ENCODE results near the gene ECE1. TPM values are rescaled to one million over a fixed set of nuclear protein-coding genes. Genes with fewer than 3 reads are reported as not detected.
"Not testable (repeated sequence)": the region's sequence is repeated elsewhere in the genome, so short reads cannot be mapped to it uniquely, and the experiment has no call there.

The ECE1 gene
- total and polyA plus RNA-seq, 10 of the 15 experiments (the other 5 are each of a cell fraction or from before 2014, with no cell fraction given), result 0.97 to 81.0 (median 37.0) TPM

DNA sequence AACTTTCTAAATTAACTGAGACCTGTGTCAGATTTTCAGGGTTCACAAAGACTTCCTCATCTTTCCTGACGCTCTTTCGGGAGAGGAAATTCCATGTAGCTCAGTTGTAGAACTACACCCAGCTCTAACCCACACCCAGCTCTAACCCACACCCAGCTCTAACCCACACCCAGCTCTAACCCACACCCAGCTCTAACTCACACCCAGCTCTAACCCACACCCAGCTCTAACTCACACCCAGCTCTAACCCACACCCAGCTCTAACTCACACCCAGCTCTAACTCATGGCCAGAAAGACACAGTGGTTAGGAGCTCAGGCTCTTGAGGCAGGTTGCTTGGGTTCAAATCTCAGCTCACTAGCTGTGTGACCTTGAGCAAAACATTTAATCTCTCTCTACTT is 99.5 kb downstream of the ECE1 start:
- POLR2A ChIA-PET, result interaction anchor here (0.7 kb wide), 1 partner anchor 69 kb away, joined by 8 read pairs; no protein-coding TSS in a partner anchor
- DNase-seq (ENCODE audit: low read depth, low spot score); H3K4me2 ChIP-seq (ENCODE audit: control insufficient read depth, insufficient read depth); H3K9ac ChIP-seq (ENCODE audit: control insufficient read depth, insufficient read depth, low read length); H3K4me3 ChIP-seq; H3K27ac ChIP-seq (ENCODE audit: control insufficient read depth, insufficient read depth); BruUV-seq (replicated peaks); H3K79me2 ChIP-seq (ENCODE audit: control insufficient read depth, insufficient read depth, low read length); H2AFZ ChIP-seq (ENCODE audit: control insufficient read depth, low read depth, low read length); FAIRE-seq; H3K4me1 ChIP-seq (ENCODE audit: control insufficient read depth, insufficient read depth, low read length); H3K27me3 ChIP-seq (replicated peaks in 1 of 2; ENCODE audit: control insufficient read depth in 2 of 2, insufficient read depth in 2 of 2, low read length in 1 of 2); H4K20me1 ChIP-seq (ENCODE audit: control insufficient read depth, insufficient read depth); H3K9me3 ChIP-seq (replicated peaks; ENCODE audit: control insufficient read depth, insufficient read depth, low read length); ATAC-seq; intact Hi-C loops (cut with micrococcal nuclease; ENCODE audit: unreplicated experiment); H3K36me3 ChIP-seq (ENCODE audit: control insufficient read depth in 2 of 2, insufficient read depth in 2 of 2, low read length in 1 of 2): not testable (repeated sequence)
- WGBS (ENCODE audit: insufficient coverage, insufficient replicate concordance, low lambda C conversion rate, missing lambda C conversion rate), result 71% methylated on average over 2 of the region's 2 CpGs
- SMC1A ChIA-PET (ENCODE audit: uncharacterized antibody, unreplicated experiment), result interaction anchor here (0.9 to 2.1 kb wide), 4 partner anchors 9 to 204 kb away, joined by 3 to 4 read pairs (median 3); no protein-coding TSS in a partner anchor
- CTCF ChIA-PET, result interaction anchor here (1.2 to 9.9 kb wide), 2 partner anchors 209 to 495 kb away, joined by 4 to 120 read pairs; no protein-coding TSS in a partner anchor
- in situ Hi-C loops (cut with MboI), result loop anchor here (5.0 to 10.0 kb wide), 2 partner anchors 206 to 493 kb away; no protein-coding TSS in a partner anchor
- RAD21 ChIA-PET (ENCODE audit: unreplicated experiment), result interaction anchor here (0.6 to 1.0 kb wide), 7 partner anchors 9 to 619 kb away, joined by 3 to 6 read pairs (median 3); no protein-coding TSS in a partner anchor

DNA sequence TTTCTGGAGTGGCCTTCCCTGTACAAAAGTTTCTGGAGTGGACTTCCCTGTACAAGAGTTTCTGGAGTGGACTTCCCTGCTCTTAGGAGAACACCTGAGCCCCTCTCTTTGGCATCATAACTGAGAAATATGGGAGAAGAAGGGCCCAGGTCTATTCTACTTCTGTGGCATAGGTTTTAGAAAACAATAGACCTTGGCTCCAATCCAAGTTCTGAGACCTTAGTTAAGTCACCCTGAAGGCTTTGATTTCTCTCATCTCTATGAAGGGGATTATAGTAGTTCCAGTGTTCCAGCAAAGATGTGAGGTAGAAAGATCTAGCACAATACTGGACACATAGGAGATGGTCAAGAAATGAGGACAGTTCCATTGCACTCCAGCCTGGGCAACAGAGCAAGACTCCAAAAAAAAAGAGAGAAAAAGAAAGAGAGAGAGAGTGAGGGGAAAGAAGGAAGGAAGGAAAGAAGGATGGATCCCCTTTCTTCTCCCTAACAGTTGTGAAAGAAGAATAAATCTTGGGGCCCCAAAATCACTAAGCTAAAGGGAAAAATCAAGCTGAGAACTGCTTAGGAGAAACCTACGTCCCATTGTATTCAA is 100.3 kb downstream of the ECE1 start:
- 72% methylated on average over 1 of the region's 1 CpG for WGBS (ENCODE audit: insufficient coverage, insufficient replicate concordance, low lambda C conversion rate, missing lambda C conversion rate)
- intact Hi-C loops (cut with micrococcal nuclease; ENCODE audit: unreplicated experiment) (no loop called here), in situ Hi-C loops (cut with MboI) (loop anchor here (5.0 to 10.0 kb wide), 3 partner anchors 205 to 665 kb away; no protein-coding TSS in a partner anchor)
- Histone ChIP-seq H3K4me3 (no peak overlapping the region), H3K27ac (ENCODE audit: control insufficient read depth, insufficient read depth) (no peak overlapping the region), H3K79me2 (ENCODE audit: control insufficient read depth, insufficient read depth, low read length) (no peaks in the 10 kb centered on the region), H3K4me2 (ENCODE audit: control insufficient read depth, insufficient read depth) (no peak overlapping the region), H3K9ac (ENCODE audit: control insufficient read depth, insufficient read depth, low read length) (no peak overlapping the region), H3K36me3 (ENCODE audit: control insufficient read depth in 2 of 2, insufficient read depth in 2 of 2, low read length in 1 of 2) (no peaks in the 10 kb centered on the region), H3K9me3 (replicated peaks; ENCODE audit: control insufficient read depth, insufficient read depth, low read length) (no peaks in the 10 kb centered on the region), H2AFZ (ENCODE audit: control insufficient read depth, low read depth, low read length) (no peak overlapping the region), H4K20me1 (ENCODE audit: control insufficient read depth, insufficient read depth) (no peaks in the 10 kb centered on the region), H3K27me3 (replicated peaks in 1 of 2; ENCODE audit: control insufficient read depth in 2 of 2, insufficient read depth in 2 of 2, low read length in 1 of 2) (no peaks in the 10 kb centered on the region), H3K4me1 (ENCODE audit: control insufficient read depth, insufficient read depth, low read length) (no peaks in the 10 kb centered on the region)
- ATAC-seq (no peak), FAIRE-seq (no peak), DNase-seq (ENCODE audit: low read depth, low spot score) (no peak)
- BruUV-seq (replicated peaks), result no TSS peak
- CTCF ChIA-PET, result interaction anchor here (0.6 to 9.9 kb wide), 5 partner anchors 12 to 495 kb away, joined by 3 to 120 read pairs (median 4); no protein-coding TSS in a partner anchor
- SMC1A ChIA-PET (ENCODE audit: uncharacterized antibody, unreplicated experiment), result interaction anchor here (0.9 to 3.1 kb wide), 5 partner anchors 8 to 208 kb away, joined by 3 to 11 read pairs (median 3); no protein-coding TSS in a partner anchor
- RAD21 ChIA-PET (ENCODE audit: unreplicated experiment), result interaction anchor here (0.7 to 1.1 kb wide), 3 partner anchors 8 to 208 kb away, joined by 3 to 4 read pairs (median 3); no protein-coding TSS in a partner anchor
- no peak for TF ChIP-seq MTA2 (IDR thresholded peaks at IDR 0.05; ENCODE audit: low read depth)
- no peak for TF ChIP-seq SIN3A (IDR thresholded peaks at IDR 0.05; ENCODE audit: low read depth, low read length)
- no peak for TF ChIP-seq IRF4 (IDR thresholded peaks at IDR 0.05; ENCODE audit: low read depth, low read length)
- no peak for TF ChIP-seq SRF (IDR thresholded peaks at IDR 0.05; ENCODE audit: low read depth in 2 of 2, low read length in 2 of 2)
- TF ChIP-seq EP300 (IDR thresholded peaks at IDR 0.05; ENCODE audit: borderline replicate concordance in 1 of 2, control insufficient read depth in 1 of 2, low read depth in 2 of 2, low read length in 2 of 2), result no peak
- no peak for TF ChIP-seq CHD2 (IDR thresholded peaks at IDR 0.05; ENCODE audit: borderline replicate concordance, low read depth, low read length)
- TF ChIP-seq TCF7 (IDR thresholded peaks at IDR 0.05; ENCODE audit: borderline replicate concordance), result no peak
- TF ChIP-seq BRCA1 (IDR thresholded peaks at IDR 0.05; ENCODE audit: low read depth, low read length), result no peak
- TF ChIP-seq PML (IDR thresholded peaks at IDR 0.05; ENCODE audit: low read length), result no peak
- no peak for TF ChIP-seq RELA (IDR thresholded peaks at IDR 0.05; ENCODE audit: borderline replicate concordance, partially characterized antibody)
- TF ChIP-seq RAD51 (IDR thresholded peaks at IDR 0.05), result no peak
- no peak for TF ChIP-seq BHLHE40 (IDR thresholded peaks at IDR 0.05; ENCODE audit: borderline replicate concordance in 1 of 2, low read depth in 2 of 2, low read length in 1 of 2)
- no peak for TF ChIP-seq ZNF622 (IDR thresholded peaks at IDR 0.05)
- no peak for TF ChIP-seq TBL1XR1 (IDR thresholded peaks at IDR 0.05; ENCODE audit: low read depth, low read length)
- no peak for TF ChIP-seq WRNIP1 (IDR thresholded peaks at IDR 0.05; ENCODE audit: borderline replicate concordance, low read depth, low read length)
- POLR2A ChIA-PET, result interaction anchor here (0.6 kb wide), 1 partner anchor 53 kb away, joined by 3 read pairs; no protein-coding TSS in a partner anchor

Data from GM12878 (cell line).